Activated CD8-positive, alpha-beta T cell treated with anti-CD3 and anti-CD28 coated beads, Interleukin-2, amount 10 ng/mL, durations not matched to agents 7 days and 5 days (primary cell): Measurements from ENCODE around the gene GABRB1. TPM values are rescaled to one million over a fixed set of nuclear protein-coding genes. Genes with fewer than 3 reads are reported as not detected.

Experiments
- ATAC-seq: fragments of 150-1000 bp; cut with Tn5 transposase; one replicate; pipeline ENCODE4 v1.10.0; 2021; ENCODE audit warnings: moderate library complexity
- CTCF ChIA-PET: fragments of 350-600 bp; sonication (Branson Sonifier 250); formaldehyde crosslinking; loops from one replicate; lab custom pipeline; 2021; ENCODE audit warnings: antibody characterized with exemption; lab: Charles Lee
- POLR2A ChIA-PET: fragments of 350-600 bp; sonication (Branson Sonifier 250); formaldehyde crosslinking; loops from one replicate; lab custom pipeline; 2021; ENCODE audit warnings: antibody characterized with exemption; lab: Charles Lee
- DNase-seq: peaks from one replicate; pipeline ENCODE4 v3.0.0-alpha.2; 2020
- H3K27ac Mint-ChIP-seq: one replicate; pipeline ENCODE4 v1.8.0; 2021; ENCODE audit warnings: mild to moderate bottlenecking, mixed read lengths
- H3K27me3 Mint-ChIP-seq: one replicate; pipeline ENCODE4 v1.8.0; 2021; ENCODE audit warnings: low read depth, mixed read lengths
- H3K36me3 Mint-ChIP-seq: one replicate; pipeline ENCODE4 v1.8.0; 2021; ENCODE audit warnings: low read depth, mixed read lengths
- H3K4me1 Mint-ChIP-seq: one replicate; pipeline ENCODE4 v1.8.0; 2021; ENCODE audit warnings: low read depth, mixed read lengths
- H3K4me3 Mint-ChIP-seq: one replicate; pipeline ENCODE4 v1.8.0; 2021; ENCODE audit warnings: mild to moderate bottlenecking, mixed read lengths
- H3K9me3 Mint-ChIP-seq: one replicate; pipeline ENCODE4 v1.8.0; 2022; ENCODE audit warnings: mixed read lengths; ENCODE audit not compliant: insufficient read depth
- total RNA-seq, 2 experiments: library from RNA; stranded (reverse); gene quantifications; one replicate each; pipeline ENCODE4 v1.2.3, GENCODE V29; 2021

Gene GABRB1
- total RNA-seq, 2 experiments from 2014 or later, result not detected

DNA sequence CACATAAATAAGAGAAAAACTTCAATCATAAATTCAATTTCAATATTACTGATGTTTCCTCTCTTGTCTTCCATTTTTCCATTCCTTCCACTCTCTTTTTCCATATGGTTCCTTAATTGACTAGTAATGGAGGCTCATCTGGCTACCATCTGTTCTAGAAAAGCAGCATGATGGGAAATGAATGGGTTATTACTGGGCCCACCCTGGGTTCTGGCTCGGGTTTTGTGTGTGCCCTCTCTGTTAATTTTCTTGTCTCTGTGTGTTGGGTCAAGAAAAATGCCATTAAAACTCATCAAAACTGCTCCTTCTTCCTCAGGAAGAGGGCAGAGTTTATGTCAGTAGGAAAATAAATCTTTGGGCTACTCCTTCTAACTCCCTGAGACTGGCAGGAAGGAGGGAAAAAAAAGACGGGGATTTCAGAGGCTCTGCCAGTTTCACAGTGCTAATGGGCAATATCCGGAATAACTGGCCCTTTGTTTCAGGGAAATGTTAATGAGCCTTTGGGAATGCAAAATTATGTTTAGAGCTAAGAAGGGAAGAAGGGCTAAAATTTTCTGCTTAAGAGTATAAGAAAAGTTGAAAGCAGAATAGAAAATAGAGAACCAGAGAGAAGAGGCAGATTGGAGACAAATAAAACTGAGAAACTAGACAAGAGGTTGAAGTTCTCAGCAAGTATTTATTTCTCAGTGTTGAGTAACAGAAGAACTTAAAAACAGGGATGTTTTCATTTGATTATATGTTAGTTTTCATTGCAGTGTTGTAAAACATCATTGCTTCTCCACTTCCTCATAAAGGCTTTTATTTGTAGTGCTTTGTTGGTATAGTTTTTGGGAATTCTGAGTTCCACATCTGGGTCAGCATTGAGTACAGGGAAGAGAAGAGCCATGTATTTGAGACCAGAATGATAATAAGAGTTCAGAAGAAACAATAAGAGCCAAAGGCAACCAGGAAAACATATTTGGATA is 19.7 kb downstream of the GABRB1 start:
- no peaks in the 10 kb centered on the region for H3K4me1 Mint-ChIP-seq
- H3K27ac Mint-ChIP-seq, result no peak overlapping the region
- no peaks in the 10 kb centered on the region for H3K36me3 Mint-ChIP-seq
- ATAC-seq (no peak), DNase-seq (no peak)
- ChIA-PET CTCF (no interaction called here), POLR2A (no interaction called here)
- H3K4me3 Mint-ChIP-seq, result no peak overlapping the region
- H3K9me3 Mint-ChIP-seq, result no peaks in the 10 kb centered on the region
- peaks cover 5% of the 10 kb centered on the region for H3K27me3 Mint-ChIP-seq

- peaks cover 5% of the 10 kb centered on the region for H3K27me3 Mint-ChIP-seq
- ChIA-PET POLR2A (interaction anchor here (0.7 kb wide), 1 partner anchor 11 kb away, joined by 4 read pairs; no protein-coding TSS in a partner anchor), CTCF (no interaction called here)
- no peaks in the 10 kb centered on the region for H3K4me1 Mint-ChIP-seq
- no peaks in the 10 kb centered on the region for H3K36me3 Mint-ChIP-seq
- no peak overlapping the region for H3K27ac Mint-ChIP-seq
- no peaks in the 10 kb centered on the region for H3K9me3 Mint-ChIP-seq
- no peak overlapping the region for H3K4me3 Mint-ChIP-seq
- ATAC-seq, result no peak
- DNase-seq, result no peak
Measured at GRCh38 chr4:47053485-47053884, 22.1 kb downstream of the GABRB1 start.

DNA sequence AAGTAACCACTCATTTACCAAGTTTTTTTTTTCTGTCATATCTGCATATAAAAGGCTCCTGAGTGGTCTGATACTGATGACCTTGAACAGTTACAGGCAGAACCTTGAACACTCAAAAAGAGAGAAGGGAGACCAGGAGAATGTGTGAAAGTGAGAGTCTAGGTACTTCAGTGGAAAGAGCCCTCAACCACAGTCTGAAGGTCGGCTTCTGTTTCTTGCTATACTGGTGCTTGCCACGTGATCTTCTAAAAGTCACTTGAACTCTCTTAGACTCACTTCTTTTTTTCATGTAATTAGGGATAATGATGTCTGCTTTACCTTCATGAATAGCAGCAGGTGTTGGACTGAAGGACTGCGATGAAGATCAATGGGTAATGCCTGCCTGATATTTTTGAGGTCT is 22.8 kb downstream of the GABRB1 start:
- no peaks in the 10 kb centered on the region for H3K9me3 Mint-ChIP-seq
- DNase-seq (no peak), ATAC-seq (no peak)
- no peaks in the 10 kb centered on the region for H3K36me3 Mint-ChIP-seq
- no peak overlapping the region for H3K4me3 Mint-ChIP-seq
- no peaks in the 10 kb centered on the region for H3K4me1 Mint-ChIP-seq
- H3K27me3 Mint-ChIP-seq, result peaks cover 5% of the 10 kb centered on the region
- POLR2A ChIA-PET, result interaction anchor here (0.7 kb wide), 1 partner anchor 10 kb away, joined by 4 read pairs; no protein-coding TSS in a partner anchor
- H3K27ac Mint-ChIP-seq, result no peak overlapping the region
- CTCF ChIA-PET, result no interaction called here

GRCh38 chr4:47057991-47058390 is 26.6 kb downstream of the GABRB1 start:
- CTCF ChIA-PET, result no interaction called here
- no peak overlapping the region for H3K4me3 Mint-ChIP-seq

GRCh38 chr4:47060561-47060960 is 29.2 kb downstream of the GABRB1 start:
- Mint-ChIP-seq H3K4me1 (no peaks in the 10 kb centered on the region), H3K4me3 (no peak overlapping the region), H3K36me3 (no peaks in the 10 kb centered on the region), H3K27ac (no peak overlapping the region), H3K9me3 (no peaks in the 10 kb centered on the region), H3K27me3 (no peaks in the 10 kb centered on the region)
- ATAC-seq (no peak), DNase-seq (no peak)
- POLR2A ChIA-PET, result no interaction called here
- CTCF ChIA-PET, result no interaction called here

More at GRCh38 chr4:47057991-47058390, 26.6 kb downstream of the GABRB1 start:
- H3K27me3 Mint-ChIP-seq, result no peaks in the 10 kb centered on the region
- H3K4me1 Mint-ChIP-seq, result no peaks in the 10 kb centered on the region
- H3K36me3 Mint-ChIP-seq, result no peaks in the 10 kb centered on the region
- POLR2A ChIA-PET, result no interaction called here
- no peak for ATAC-seq
- no peaks in the 10 kb centered on the region for H3K9me3 Mint-ChIP-seq
- no peak for DNase-seq
- no peak overlapping the region for H3K27ac Mint-ChIP-seq

GRCh38 chr4:47061435-47061834 is 30.1 kb downstream of the GABRB1 start:
- H3K4me1 Mint-ChIP-seq, result no peaks in the 10 kb centered on the region
- POLR2A ChIA-PET, result no interaction called here
- ATAC-seq (no peak), DNase-seq (no peak)
- H3K4me3 Mint-ChIP-seq, result no peak overlapping the region
- H3K36me3 Mint-ChIP-seq, result no peaks in the 10 kb centered on the region
- no peaks in the 10 kb centered on the region for H3K9me3 Mint-ChIP-seq
- CTCF ChIA-PET, result no interaction called here
- H3K27ac Mint-ChIP-seq, result no peak overlapping the region
- no peaks in the 10 kb centered on the region for H3K27me3 Mint-ChIP-seq

- ATAC-seq, result no peak
- no peak overlapping the region for H3K4me3 Mint-ChIP-seq
- H3K36me3 Mint-ChIP-seq, result no peaks in the 10 kb centered on the region
- no peak for DNase-seq
- ChIA-PET POLR2A (no interaction called here), CTCF (no interaction called here)
- H3K4me1 Mint-ChIP-seq, result no peaks in the 10 kb centered on the region
- H3K27me3 Mint-ChIP-seq, result no peaks in the 10 kb centered on the region
- no peak overlapping the region for H3K27ac Mint-ChIP-seq
- H3K9me3 Mint-ChIP-seq, result no peaks in the 10 kb centered on the region
Measured at GRCh38 chr4:47065051-47065481, 33.7 kb downstream of the GABRB1 start.

DNA sequence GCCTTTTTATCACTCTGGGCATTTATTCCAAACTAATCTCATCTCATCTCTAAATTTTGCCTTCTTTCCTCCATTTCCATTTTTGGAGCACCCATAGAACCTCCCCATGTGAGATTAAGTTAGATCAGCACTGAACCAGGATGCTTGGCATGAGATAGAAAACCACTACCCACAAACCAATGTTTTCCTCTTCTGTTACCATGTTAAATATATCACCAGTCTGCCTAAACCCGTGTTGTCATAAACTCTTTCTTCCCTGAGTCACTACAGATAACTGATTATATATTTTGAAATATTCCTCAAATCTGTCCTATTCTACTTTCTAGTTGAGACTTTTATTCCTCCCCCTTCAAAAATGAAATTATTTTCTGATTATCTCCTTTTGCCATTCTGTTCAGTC is 37.6 kb downstream of the GABRB1 start:
- ChIA-PET POLR2A (no interaction called here), CTCF (no interaction called here)
- Mint-ChIP-seq H3K27ac (no peak overlapping the region), H3K4me3 (no peak overlapping the region), H3K9me3 (no peaks in the 10 kb centered on the region), H3K36me3 (no peaks in the 10 kb centered on the region), H3K27me3 (no peaks in the 10 kb centered on the region), H3K4me1 (no peaks in the 10 kb centered on the region)
- DNase-seq (no peak), ATAC-seq (no peak)

GRCh38 chr4:47071901-47072341 is 40.6 kb downstream of the GABRB1 start:
- Mint-ChIP-seq H3K27ac (no peak overlapping the region), H3K4me3 (no peak overlapping the region), H3K36me3 (no peaks in the 10 kb centered on the region), H3K27me3 (no peaks in the 10 kb centered on the region), H3K9me3 (no peaks in the 10 kb centered on the region), H3K4me1 (no peaks in the 10 kb centered on the region)
- DNase-seq (no peak), ATAC-seq (no peak)
- ChIA-PET POLR2A (no interaction called here), CTCF (no interaction called here)

DNA sequence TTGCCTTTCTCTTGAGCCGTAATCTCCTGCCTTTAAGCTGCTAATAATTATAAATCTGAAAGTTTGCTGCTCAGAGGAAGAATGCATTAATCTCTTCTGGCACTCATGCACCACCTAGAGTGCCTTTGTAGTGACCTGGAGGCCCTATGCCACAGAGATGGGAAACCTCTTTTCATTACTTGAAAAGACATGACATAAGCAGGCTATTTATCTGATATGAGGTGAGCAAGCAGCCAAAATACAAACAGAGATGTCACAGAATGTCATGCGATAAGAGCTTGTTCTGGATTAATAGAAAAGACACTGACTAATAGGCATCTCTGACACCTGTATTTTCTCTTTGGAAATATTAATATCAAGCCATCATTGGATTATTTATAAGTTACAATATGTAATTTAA is 42.3 kb downstream of the GABRB1 start:
- no peaks in the 10 kb centered on the region for H3K4me1 Mint-ChIP-seq
- no peaks in the 10 kb centered on the region for H3K9me3 Mint-ChIP-seq
- DNase-seq (no peak), ATAC-seq (no peak)
- no peaks in the 10 kb centered on the region for H3K36me3 Mint-ChIP-seq
- no peak overlapping the region for H3K4me3 Mint-ChIP-seq
- no peak overlapping the region for H3K27ac Mint-ChIP-seq
- ChIA-PET CTCF (no interaction called here), POLR2A (no interaction called here)
- H3K27me3 Mint-ChIP-seq, result no peaks in the 10 kb centered on the region

DNA sequence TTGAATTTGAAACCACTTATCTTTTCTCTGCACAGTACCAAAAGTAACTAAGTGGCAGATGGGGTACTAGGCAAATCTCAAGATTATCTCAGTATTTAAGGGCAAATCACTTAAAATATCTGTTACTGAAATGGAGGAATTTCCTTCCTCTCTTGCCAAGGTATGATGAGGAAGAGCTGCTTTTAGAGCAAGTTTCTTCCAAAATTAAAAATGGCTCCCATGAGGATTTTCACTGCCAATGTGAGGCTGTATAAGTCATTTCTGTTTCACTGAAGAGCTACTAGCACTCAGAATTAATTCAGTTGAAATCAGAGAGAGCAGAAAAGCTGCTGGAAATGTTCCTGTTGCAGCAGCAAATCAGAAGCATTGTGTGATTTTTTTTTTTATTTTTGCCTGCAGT is 43.4 kb downstream of the GABRB1 start:
- no peak overlapping the region for H3K27ac Mint-ChIP-seq
- ATAC-seq (no peak), DNase-seq (no peak)
- H3K4me1 Mint-ChIP-seq, result no peaks in the 10 kb centered on the region
- ChIA-PET POLR2A (no interaction called here), CTCF (no interaction called here)
- no peaks in the 10 kb centered on the region for H3K36me3 Mint-ChIP-seq
- no peaks in the 10 kb centered on the region for H3K9me3 Mint-ChIP-seq
- H3K4me3 Mint-ChIP-seq, result no peak overlapping the region
- H3K27me3 Mint-ChIP-seq, result no peaks in the 10 kb centered on the region

DNA sequence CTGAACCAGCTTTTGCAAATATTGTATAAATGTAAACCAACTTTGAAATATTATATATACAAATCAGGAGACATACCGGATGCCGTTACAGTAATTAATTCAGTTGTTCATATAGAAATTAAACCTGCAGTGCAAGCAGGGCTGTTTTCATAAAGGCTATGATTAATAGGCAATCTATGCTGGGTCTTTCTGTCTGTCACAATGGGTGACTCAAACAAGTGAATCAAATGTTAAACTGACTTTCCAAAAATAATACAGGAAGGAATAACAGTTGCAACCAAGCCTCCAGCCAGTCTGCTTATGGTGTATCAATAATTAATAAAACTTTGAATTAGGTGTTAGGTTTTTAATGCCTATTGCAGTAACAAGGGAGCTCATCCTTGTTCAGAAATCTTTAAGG is 43.9 kb downstream of the GABRB1 start:
- DNase-seq, result no peak
- Mint-ChIP-seq H3K27ac (no peak overlapping the region), H3K9me3 (no peaks in the 10 kb centered on the region), H3K4me1 (no peaks in the 10 kb centered on the region), H3K27me3 (no peaks in the 10 kb centered on the region), H3K36me3 (no peaks in the 10 kb centered on the region), H3K4me3 (no peak overlapping the region)
- ChIA-PET POLR2A (no interaction called here), CTCF (no interaction called here)
- no peak for ATAC-seq
